HG03139 (cell line): ENCODE results near the gene GGT6.

Source experiments
- ATAC-seq: cut with Tn5 transposase; IDR thresholded peaks from one replicate; pipeline ENCODE4 v1.9.1; 2021; ENCODE audit not compliant: unreplicated experiment

GGT6 gene

GRCh38 chr17:4527134-4527533, 33.2 kb downstream of the GGT6 start:
- ATAC-seq, result no peak

DNA sequence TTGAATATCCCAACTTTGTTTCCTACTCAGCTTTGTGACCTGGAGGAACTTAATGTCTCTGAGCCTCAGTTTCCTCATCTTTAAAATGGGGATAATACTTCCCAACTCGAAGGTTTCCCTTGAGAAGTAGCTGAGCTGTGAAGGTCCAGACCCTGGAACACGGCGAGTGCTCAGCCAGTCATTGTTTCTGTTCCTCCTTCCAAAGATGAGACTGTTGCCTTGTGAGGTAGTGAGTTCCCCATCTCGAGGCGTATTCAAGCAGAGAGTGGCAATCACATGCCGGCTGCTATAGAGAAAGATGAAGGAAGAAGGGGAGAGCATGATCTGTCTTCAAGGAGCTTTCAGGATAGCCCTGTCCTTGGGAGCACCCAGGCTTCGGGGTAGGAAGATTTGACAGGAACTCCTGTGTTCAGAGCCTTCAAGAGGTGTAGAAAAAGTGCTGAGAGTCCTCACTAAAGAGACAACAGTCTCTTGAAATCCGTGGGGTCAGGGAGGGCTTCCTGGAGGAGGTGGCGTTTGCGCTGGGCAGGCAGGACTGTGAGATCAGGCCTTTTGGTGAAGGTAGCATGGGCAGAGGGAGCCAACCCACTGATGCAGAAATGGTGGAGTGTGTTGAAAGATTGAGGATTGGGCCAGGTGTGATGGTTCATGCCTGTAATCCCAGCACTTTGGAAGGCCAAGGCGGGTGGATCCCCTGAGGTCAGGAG, 34.5 kb downstream of the GGT6 start:
- no peak for ATAC-seq

- no peak for ATAC-seq
These were observed 36.4 kb downstream of the GGT6 start for GRCh38 chr17:4523946-4524345.

DNA sequence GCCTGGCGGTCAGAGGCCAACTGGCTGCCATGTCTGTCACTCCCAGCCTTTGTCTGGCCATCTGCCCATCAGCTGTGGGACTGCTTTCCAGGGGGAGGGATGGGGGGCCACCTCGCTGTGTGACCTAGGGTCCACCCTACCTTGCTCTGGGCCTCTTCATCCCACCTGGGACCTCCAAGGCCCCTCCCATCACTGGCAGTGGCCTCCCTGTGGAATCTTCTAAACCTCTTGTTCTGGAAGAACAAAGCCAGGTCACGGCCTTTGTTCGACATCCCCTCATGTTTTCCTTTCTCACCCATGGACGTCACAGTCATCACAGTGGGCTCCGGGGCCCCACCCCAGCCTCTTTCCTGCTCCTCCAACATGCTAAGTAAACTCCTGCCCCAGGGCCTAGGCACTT, 37.7 kb downstream of the GGT6 start:
- no peak for ATAC-seq

- no peak for ATAC-seq
These were observed 39.3 kb downstream of the GGT6 start for GRCh38 chr17:4520894-4521600.

DNA sequence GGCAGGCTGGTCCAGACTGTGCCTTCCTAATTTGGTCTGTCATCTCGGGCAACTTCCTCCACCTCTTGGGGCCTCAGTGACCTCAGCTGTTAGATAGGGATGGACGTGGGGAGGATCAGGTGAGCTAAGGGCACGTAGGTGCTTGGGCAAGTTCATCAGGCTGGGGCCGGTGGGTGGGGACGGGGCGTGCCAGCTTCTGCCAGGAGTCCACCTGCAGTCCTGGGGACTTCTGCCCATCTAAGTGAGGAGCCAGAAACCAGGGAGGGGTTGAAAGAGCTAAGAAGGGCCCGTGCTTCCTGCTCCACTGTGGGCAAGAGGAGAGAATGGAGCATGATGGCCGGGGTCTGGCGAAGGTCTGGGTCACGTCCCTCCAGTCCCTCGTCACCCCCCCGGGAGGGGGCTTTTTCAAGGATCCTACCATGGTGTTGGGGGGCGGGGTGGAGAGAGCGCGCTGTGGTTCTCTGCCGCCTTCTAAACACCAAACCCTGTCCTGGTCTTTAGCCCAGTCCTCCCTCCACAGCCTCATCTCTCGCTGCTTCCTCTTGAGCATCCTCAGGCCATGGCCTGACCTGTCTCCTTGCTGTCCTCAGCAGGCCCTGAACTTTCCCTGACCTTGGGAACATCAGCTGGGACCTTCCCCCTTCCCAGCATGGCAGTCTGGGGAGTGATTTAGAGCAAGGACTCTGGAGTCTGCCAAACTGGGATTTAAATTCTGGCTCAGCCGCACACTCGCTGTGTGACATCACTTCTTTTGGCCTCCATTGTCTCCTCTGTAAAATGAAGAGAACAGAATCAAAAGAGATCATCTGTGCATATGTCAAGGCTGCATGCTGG, 40.1 kb downstream of the GGT6 start:
- ATAC-seq, result no peak

DNA sequence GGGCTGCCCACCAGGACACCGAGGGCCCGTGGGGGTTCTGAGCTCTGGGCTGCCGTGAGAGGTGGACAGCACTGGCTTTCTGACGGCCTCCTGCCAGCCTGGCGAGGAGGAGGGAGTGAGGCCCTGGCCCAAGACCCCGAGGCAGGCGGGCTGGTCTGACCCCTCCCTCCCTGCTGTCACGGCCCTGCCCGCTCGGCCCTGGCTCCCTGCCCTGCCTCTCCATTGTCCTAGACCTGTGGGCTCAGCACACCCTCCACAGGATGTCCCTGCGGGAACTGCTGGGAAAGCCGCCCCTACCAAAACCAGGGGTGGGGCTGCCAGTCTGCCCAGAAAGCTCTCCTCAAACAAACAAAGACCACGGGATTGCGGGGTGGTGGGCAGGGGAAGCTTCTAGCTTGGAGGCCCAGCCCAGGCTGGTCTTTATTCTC, 41.0 kb downstream of the GGT6 start:
- no peak for ATAC-seq

GRCh38 chr17:4518901-4519300, 41.5 kb downstream of the GGT6 start:
- no peak for ATAC-seq

DNA sequence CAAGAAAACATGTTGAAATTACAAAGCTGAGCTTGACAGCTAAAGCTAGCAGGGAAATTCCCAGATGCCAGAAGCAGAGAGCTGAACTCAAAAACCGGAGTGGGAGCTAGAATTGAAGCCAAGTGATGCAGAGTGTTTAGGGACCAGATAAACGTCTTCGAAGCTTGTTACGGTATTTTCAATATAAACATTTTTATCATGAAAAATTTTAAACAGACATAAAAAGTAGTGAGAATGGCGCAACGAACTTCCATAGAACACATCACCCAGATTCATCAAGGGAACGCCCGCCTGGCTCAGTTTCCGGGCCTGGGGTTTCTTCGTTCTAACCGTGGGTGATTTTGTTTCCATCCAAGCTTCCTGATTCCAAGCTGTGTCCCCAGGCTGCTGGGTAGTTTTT, 43.6 kb downstream of the GGT6 start:
- no peak for ATAC-seq

GRCh38 chr17:4515501-4515900, 44.9 kb downstream of the GGT6 start:
- ATAC-seq, result no peak

DNA sequence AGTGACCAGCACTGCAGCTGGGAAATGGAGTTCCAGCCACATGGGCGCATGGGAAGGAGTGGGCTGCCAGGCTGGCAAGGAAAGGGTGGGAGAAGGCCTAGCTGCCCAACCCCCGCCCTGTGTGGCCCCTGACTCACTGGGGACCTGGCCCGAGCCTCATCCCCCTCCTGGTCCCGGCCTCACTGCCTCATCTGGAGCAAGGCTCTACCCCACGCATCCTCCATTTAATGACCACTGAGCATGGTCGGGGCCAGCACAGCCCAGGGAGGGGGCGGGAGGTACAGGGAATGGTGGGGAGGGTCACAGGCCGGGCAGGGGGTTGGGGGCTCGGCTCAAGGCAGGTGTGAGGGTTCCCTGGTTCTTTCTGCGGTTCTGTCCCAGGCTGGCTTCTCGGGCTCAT, 45.6 kb downstream of the GGT6 start:
- no peak for ATAC-seq

DNA sequence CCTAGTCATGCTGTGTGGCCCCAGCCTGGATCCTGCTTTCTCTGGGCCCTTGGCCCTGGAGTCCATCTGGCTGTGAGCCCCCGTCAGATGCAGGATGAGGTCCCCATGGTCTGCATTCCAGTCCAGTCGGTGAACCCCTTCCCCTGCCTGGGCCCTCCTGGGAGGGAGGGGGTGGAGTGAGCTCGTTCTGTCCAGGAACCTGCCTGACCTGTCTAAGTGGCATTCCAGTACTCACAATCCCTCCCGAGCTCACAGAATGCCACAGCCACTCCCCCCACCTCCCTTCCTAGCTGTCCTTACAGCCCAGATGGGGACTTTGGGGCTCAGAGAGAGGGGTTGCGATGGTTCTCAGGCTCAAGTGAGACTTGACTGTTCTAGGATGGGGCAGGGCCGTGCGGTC, 46.2 kb downstream of the GGT6 start:
- ATAC-seq, result no peak

DNA sequence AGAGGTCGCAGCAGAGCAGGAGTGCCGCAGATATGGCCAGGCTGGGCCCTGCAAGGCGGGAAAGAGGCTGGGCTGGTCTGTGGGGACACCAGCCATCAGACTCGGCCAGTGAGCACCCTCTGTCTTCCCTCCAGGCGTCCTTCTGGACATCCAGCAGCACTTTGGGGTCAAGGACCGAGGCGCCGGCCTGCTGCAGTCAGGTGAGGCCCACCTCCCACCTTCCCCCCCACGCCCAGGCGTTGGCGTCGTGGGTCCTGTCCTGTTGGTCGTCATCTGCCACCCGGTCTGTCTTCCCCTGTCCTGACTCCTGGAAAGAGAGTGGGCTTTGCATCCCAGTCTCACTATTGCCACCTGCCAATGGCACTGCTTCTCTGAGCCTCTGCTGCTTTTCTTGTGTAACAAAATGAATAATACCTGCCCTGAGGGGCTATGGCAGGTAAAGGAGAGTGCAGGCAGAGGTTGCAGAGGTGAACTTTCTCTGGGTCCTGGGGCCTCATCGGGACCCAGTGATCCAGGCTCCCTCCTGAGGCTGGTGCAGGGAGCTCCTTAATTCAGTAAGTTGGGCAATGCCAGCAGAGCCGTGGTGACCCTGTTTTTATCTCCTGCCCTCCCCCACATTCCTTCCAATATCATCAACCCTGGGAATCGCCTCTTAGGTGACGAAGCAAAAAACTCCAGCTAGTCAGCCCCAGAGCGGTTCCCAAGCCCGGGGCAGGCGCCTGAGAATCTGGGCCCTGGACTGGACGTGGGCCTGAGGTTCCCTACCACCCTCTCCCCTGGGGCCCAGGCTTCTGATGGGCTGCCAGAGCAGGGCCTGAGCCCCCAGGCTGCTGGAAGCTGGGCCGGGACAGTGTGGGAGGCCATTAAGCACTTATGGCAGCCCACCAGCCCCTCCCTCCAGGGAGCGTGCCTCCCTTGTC, 47.0 kb downstream of the GGT6 start:
- ATAC-seq, result no peak

DNA sequence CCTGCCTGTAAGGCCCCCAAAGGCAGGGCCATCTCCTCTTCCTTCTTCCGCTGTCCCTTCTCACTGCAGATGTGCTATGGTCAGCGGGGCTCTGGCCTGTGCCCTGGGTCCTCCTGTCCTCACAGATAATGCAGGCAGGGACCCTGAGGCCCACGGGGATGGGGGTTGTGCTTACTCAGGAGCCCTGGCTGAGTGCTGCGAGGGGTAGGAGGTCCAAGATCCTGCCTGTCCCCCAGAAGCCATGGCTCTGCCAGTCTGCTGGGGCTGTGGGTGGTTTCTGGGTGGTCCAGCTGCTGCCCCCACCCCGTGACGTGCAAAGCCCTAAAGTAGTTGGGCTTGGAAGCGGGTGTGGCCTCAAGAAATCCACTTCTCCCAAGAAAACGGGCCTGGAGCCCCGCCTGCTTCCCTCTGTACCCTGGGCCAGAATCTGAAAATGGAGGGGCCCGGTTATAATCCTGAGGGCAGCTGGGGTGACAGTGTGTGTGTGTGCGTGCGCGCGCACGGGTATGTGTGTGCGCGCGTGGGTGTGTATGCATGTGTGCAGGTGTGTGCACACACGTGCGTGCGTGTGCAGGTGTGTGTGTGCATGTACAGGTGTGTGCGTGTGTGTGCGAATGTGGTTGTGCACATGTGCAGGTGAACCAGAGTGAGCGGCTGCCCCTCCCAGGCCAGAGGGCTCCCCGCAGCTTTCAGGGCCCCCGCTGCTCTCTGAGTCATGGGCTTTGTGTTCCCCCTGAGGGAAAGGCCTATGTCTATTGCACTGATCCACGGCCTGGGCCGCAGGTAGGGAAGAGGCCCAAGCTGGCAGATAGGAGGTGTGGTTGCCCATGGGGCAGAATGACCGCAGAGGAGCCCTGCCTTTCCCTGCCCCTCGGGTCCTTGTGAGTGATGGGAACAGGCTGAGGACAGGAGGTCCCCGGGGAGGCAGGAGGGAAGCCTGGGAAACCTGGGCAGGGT, 47.9 kb downstream of the GGT6 start:
- ATAC-seq, result no peak

DNA sequence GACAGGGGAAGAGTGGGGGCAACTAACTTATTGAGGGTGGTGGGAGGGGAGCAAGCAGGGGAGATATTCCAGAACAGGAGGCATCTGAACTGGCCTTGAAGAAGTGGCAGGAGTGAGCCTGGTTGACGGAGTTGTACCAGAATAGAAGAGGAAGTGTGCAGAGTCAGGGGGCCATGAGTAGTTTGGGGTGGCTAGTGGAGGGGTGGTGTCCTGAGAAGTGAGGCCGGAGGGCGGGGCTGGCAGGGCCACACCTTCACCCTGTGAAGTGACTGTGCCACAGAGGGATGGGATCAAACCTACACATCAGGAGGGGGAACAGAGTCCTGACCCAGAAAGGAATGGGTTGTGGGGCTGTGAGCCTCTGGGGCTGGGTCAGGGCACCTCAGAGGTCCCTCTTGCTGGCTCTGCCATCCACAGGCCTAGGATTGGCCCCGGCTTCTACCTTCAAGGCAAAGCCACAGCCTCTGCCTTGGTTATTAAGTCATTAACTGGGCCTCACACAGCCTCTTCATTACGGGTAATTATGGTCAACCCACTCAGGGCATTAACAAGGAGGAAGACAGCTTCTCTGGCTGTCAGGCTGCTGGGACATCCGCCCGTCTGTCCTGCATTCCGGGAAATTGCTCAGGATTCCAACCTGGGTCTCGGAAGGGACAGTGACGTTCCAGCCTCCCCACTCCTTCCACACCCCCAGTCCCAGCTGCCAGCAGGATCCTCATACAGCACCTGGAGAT, 49.0 kb downstream of the GGT6 start:
- ATAC-seq, result no peak

DNA sequence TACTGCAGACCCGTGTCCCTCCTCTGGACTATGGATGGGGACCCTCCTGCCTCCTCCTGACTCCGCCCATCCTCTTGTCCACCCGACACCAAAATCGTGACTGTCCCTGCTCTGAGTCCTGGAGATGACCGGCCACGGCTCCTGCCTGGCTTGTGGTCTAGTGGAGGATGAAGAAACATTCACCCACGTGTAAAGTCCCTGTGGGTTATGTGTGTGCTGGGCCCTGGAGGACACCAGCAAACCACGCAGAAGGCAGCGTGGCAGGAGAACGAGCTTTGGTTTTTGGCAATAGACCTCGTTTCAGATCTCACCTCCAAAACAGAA, 49.8 kb downstream of the GGT6 start:
- no peak for ATAC-seq

- no peak for ATAC-seq
These were observed 50.3 kb downstream of the GGT6 start for GRCh38 chr17:4509923-4510617.

DNA sequence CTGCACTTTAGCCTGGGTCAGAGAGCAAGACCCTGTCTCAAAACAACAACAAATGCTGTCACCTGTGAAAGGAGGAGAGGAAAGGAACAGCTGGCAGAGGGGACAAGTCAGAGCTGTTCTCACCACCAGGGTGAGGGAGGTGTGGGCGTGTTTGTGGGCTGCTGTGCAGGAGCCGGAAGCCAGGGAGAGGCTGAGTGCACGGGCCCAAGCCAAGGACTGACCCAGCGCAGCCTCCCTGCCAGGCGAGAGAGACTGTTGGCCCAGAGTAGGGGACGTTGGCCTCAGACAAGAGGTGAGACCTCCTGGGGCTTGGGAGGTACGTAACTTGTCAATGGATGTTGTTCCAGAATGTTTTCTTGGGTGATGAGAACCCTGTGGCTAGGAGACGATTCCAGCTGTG, 51.0 kb downstream of the GGT6 start:
- no peak for ATAC-seq

GRCh38 chr17:4508207-4508606, 52.2 kb downstream of the GGT6 start:
- ATAC-seq, result no peak
